NCI-H2196 (cell line): ENCODE results near the gene TMEM181.
"Not testable (repeated sequence)": the region's sequence is repeated elsewhere in the genome, so short reads cannot be mapped to it uniquely, and the experiment has no call there.

ENCODE experiments used
- DNase-seq: peaks from one replicate; lab custom pipeline; 2025; ENCODE audit not compliant: unreplicated experiment; lab: John Stamatoyannopoulos, UW

The TMEM181 gene

DNA sequence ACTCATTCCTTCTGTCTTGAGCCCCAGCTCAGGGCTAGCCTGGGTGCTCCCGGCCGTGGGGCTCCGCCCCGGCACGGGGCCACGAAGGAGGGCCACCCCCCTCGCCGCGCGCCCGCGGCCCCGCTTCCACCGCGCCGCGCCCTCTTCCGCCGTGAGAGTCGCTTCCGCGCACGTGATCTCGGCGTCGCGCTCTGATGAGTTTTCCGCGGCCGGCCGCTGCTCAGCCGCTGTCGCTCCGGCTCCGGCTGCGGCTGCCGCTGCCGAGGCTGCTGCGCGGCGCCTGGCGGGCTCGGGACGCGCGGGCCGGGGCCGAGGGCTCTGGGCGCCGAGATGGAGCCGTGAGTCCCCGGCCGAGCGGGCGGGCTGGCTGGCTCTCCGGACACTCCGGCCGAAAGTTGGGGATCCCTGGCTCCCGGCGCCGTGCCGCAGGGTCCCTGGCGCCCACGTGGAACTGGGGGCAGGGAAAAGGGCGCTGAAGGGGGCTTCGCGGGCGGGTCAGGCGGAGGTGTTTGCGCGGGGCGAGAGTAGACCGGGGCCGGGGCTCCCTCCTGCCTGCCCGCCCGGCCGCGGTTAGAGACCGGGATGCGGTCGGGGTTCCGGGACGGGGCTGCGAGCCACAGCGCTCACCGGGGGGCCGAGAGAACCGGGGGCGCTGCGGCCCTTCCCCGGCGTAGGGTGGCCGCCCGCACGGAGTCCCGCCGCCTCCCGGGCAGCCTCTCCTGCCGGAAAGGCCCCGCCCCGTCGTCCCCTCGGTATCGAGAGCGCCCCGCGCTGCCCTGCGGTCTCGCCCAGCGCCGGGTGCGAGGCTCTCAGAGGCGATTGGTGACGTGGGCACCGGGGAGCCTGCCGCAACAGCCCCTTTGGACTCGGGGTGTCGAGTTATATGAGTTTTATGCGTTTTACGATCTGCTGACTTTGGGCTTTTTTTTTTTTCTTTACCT is at the start of gene TMEM181:
Gene TMEM181 (plus strand): TSS at position 197 of the 941 bp plus-strand sequence. CDS start 134 bp downstream, at position 331.
- DNase-seq = peak; percentile 71

GRCh38 chr6:158512809-158513208 is 47.1 kb upstream of the TMEM181 start:
- no peak for DNase-seq

GRCh38 chr6:158514176-158514575 is 45.7 kb upstream of the TMEM181 start:
- DNase-seq = no peak

- no peak for DNase-seq
These were observed 44.9 kb upstream of the TMEM181 start for GRCh38 chr6:158514991-158515390.

GRCh38 chr6:158516098-158516497 is 43.8 kb upstream of the TMEM181 start:
- no peak for DNase-seq

DNA sequence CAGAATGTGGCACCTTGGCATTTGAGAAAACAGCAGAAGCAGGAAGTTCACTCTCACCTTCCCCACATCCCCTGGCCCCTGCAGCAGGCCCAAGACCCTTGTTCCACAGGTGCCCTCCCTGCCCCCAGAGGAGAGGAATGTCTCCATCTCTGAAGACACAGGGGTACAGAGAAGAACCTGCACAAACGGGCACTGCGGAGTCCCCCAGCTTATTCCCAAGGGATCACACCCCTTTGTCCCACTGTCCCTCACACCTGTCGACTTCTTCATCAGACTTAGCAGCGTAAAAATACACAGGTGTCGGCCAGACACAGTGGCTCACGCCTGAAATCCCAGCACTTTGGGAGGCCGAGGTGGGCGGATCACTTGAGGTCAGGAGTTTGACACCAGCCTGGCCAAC is 42.9 kb upstream of the TMEM181 start:
- no peak for DNase-seq

DNA sequence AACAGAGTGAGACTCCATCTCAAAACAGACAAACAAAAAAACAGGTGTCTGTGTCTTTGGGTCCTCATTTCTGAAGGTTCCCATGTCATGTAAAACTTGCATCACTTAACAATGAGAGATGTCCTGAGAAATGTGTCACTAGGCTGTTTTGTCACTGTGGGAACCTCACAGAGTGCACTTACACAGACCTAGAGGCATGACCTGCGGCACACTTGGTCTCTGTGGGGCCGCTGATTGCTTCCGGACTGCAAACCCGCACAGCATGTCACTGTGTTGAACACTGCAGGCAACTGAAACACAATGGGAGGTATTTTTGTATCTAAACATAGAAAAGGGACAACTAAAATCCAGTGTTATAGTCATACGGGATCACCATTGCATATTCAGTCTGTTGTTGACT is 42.3 kb upstream of the TMEM181 start:
- DNase-seq = no peak

DNA sequence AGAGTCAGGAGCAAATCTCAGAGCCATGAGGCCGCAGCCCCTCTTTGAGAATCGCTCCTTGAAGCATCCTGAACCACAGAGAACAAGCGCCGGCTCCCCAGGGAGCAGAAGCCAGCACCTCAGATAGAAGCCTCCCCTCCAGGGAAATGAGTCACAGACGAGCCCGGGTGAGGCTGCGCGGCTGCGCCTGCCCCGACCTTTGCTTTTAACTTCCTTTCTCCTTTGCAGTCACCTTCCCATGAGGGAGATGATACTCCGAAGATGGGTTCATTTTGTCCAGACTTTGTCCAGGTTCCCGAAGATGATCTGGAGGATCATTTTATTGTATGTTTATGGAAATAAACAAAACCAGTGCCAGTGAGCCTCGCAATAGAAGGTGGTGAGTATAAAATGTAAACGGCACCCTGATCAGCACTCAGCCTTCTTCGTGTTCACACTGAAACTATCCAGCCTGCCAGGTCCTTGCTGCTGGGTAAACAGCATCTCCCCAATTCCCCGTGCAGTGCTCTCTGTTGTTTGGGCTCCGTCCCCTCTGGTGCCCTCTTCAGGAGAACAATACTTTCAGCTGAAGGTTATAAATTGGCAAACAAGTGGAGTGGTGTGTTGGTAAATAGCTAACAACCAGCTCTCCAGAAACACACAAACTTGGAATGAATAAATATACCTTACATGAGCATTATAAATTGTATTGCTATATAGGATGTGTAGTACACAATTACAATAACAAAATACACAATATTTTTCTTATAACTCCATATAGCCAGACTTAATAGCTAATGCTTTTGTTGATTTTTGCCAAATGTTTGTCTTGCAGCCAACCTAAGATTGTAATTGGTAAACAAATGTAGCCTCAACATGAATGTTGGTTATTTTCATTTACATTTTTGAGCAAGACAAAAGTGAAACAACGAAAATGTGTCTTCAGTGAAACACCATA is 41.4 kb upstream of the TMEM181 start:
- DNase-seq = peak; percentile 22

DNA sequence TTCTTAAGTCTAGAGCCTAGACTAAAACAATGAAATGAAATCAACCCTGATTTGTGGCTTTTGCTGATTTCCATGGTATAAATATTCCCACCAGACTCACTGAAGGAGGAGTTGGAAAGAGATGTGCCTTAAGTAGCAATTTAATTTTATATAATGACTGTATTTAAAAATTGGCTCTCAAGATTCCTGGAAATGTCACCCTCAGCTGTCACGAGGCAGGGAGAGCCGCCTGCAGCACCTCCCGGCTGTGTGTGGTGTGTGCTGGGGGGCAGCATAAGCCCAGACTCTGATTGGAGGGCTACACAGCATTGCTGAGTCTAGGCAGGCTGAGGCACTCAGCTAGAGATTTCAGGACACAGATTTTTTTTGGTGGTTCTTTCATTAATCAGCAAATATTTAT is 40.6 kb upstream of the TMEM181 start:
- no peak for DNase-seq

- DNase-seq = no peak
These were observed 40.1 kb upstream of the TMEM181 start for GRCh38 chr6:158519761-158520160.

- not testable (repeated sequence) for DNase-seq
These were observed 38.9 kb upstream of the TMEM181 start for GRCh38 chr6:158520975-158521374.

DNA sequence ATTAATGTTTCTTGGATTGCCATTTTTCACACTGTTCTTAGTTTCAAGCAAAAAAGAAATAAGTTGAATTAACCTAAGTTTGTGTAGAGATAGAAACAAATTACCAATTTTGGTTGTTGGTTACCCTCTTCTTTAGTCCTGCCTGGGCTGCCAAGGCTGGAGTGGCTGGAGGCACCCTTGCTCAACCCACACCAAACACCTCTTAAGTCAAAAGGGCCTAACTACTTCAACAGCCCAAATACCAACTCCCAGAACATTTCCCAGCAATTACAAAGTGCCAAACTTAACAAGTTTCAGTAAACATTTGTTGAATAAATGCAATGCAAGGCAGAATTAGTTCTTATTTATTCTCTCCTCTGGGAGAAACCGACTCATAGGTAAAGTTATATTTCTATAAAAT is 38.1 kb upstream of the TMEM181 start:
- DNase-seq = no peak

GRCh38 chr6:158522616-158523015 is 37.3 kb upstream of the TMEM181 start:
- DNase-seq = no peak

GRCh38 chr6:158524311-158524710 is 35.6 kb upstream of the TMEM181 start:
- DNase-seq = no peak

- DNase-seq = not testable (repeated sequence)
These were observed 32.0 kb upstream of the TMEM181 start for GRCh38 chr6:158527858-158528257.

DNA sequence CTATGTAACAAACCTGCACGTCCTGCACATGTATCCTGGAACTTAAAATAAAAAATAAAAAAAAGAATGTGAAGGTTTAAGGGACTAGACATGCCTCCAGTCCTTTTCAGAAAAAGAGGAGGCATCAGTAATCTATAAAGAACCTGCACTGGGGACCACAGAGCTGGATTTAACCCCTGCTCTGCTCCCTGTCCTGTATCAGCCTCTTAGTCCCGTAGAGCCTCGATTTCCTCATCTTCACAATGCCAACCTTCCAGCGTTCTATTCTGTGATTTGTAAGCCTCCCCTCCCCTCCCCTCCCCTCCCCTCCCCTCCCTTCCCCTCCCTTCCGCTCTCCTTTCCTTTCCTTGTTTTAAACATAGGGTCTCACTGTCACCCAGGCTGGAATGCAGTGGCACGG is 31.1 kb upstream of the TMEM181 start:
- no peak for DNase-seq

DNA sequence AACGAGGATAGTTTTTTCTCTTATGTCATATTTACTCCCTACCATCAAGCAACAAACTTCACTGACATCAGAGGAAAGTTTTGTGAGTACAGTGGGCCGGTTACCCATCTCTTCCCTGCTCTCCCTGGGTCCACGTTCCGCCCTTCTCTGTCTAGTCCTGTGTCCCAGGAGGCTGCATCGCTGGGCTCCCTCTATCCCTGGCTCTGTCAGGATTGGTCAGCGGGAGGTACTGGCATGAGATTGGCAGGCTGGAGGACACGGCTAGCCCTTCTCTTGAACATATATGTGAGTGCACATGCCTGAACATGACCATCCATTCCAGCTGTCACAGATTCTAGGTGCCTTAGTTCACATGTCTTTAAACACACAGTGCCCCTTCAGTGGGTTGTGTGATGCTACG is 30.3 kb upstream of the TMEM181 start:
- no peak for DNase-seq

GRCh38 chr6:158531566-158531965 is 28.3 kb upstream of the TMEM181 start:
- no peak for DNase-seq

- no peak for DNase-seq
These were observed 27.9 kb upstream of the TMEM181 start for GRCh38 chr6:158531970-158532369.

DNA sequence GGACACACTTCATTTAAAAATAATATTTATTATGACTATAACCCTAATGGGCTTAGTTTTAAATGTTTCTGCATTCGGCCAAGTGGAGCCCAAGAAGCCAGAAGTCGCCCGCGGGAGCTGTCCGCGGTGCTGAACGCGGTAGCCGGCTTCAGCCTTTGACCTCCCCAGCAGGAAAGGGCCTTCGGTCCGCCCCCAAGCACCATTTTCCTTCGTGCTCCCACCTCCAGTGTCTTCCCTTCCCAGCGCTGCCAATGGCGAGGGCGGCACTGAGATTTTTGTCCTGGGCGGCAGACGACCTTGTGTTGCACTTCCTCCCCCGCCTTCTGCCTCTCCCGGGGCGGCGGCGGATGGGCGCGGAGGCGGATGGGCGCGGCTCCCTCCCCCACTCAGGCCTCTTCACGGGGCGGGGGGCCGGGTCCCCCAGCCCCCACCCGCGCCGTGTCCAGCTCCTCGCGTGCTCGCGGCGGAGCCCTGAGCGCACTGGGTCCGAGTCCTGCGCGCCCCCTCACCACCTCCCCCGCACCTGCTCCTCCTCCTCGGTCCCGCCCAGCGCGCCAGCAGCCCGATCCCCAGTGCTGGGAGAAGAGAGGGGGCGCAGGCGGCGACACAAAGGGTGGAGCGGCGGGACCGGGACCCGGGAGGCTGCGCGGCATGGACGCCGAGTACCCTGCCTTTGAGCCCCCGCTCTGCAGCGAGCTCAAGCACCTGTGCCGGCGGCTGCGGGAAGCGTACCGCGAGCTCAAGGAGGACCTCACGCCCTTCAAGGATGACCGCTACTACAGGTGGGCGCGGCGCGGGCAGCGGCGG is 23.6 kb upstream of the TMEM181 start:
- DNase-seq = peak; percentile 43
